Lower leg skin (tissue), 3 donors: ENCODE measurements around the gene TRIM58.

ENCODE experiments used
- POLR2A ChIP-seq, 2 donors: fragments of 450-650 bp; IDR thresholded peaks; one replicate each; pipeline ENCODE4 v1.6.1; 2016 to 2017; ENCODE audit warnings: antibody characterized with exemption in 2 of 2, mild to moderate bottlenecking in 1 of 2, moderate library complexity in 1 of 2
- TF ChIP-seq, protein P1 (sequence below), 3 donors: fragments of 450-650 bp; IDR thresholded peaks; one replicate each; pipeline ENCODE4 v1.5.1; 2016; ENCODE audit warnings: antibody characterized with exemption in 3 of 3, mild to moderate bottlenecking in 3 of 3, moderate library complexity in 2 of 3

DNA sequence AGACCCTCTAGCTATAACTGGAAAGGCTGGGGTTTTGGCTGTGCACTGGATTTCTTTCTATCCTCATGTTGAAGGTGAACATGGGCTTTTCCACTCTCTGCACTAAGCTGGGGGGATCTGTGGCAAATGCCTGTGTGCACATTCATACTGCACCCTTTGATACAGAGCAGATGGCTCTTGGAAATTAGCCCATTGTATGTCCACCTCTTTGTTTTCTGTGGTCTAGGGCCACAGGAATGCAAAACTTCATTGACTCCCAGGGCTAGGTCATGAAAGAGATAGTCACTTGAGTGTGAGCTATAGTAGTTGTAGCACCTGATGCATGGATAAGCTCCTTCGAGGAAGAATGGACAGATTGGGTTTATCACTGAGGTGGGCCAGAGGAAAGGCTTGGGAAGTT lies 27.3 kb upstream of the TRIM58 start:
- TF ChIP-seq, protein P1, sequence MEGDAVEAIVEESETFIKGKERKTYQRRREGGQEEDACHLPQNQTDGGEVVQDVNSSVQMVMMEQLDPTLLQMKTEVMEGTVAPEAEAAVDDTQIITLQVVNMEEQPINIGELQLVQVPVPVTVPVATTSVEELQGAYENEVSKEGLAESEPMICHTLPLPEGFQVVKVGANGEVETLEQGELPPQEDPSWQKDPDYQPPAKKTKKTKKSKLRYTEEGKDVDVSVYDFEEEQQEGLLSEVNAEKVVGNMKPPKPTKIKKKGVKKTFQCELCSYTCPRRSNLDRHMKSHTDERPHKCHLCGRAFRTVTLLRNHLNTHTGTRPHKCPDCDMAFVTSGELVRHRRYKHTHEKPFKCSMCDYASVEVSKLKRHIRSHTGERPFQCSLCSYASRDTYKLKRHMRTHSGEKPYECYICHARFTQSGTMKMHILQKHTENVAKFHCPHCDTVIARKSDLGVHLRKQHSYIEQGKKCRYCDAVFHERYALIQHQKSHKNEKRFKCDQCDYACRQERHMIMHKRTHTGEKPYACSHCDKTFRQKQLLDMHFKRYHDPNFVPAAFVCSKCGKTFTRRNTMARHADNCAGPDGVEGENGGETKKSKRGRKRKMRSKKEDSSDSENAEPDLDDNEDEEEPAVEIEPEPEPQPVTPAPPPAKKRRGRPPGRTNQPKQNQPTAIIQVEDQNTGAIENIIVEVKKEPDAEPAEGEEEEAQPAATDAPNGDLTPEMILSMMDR (IDR thresholded peaks at IDR 0.05) = no peak
- no peak for TF ChIP-seq POLR2A (IDR thresholded peaks at IDR 0.05)
